Measurements from ENCODE around the gene SGTA.
A peak's percentile ranks its signal among the peaks of the same experiment; 100 is the strongest.

SGTA gene

DNA sequence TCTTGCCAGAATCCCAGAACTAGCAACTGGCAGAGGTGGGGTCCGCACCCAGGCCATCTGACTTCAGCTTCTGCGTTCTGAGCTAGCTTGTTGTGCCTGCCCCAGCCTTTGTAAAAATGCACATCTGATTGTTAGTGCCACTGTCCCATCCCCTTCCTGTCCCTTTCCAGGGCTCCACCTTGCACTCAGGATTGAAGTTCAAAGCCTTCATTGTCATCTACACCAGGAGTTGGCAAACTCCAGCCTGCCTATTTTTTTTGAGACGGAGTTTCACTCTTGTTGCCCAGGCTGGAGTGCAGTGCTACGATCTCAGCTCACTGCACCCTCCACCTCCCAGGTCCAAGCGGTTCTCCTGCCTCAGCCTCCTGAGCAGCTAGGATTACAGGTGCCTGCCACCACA is 5.2 kb upstream of the SGTA start:
- no peak overlapping the region for H3K27ac ChIP-seq (ENCODE audit: low read length)
- H3K27me3 ChIP-seq (ENCODE audit: insufficient read depth, low read length): no peaks in the 10 kb centered on the region
- no peaks in the 10 kb centered on the region for H3K9me3 ChIP-seq (ENCODE audit: insufficient read depth, low read depth, low read length)
- H3K36me3 ChIP-seq (ENCODE audit: insufficient read depth, low read depth, low read length): peaks cover 44% of the 10 kb centered on the region
- no peak overlapping the region for H3K4me3 ChIP-seq (ENCODE audit: low read length)
- H3K9ac ChIP-seq (ENCODE audit: low read depth, low read length): no peak overlapping the region
- H3K4me1 ChIP-seq (ENCODE audit: insufficient read depth, low read length): no peaks in the 10 kb centered on the region

DNA sequence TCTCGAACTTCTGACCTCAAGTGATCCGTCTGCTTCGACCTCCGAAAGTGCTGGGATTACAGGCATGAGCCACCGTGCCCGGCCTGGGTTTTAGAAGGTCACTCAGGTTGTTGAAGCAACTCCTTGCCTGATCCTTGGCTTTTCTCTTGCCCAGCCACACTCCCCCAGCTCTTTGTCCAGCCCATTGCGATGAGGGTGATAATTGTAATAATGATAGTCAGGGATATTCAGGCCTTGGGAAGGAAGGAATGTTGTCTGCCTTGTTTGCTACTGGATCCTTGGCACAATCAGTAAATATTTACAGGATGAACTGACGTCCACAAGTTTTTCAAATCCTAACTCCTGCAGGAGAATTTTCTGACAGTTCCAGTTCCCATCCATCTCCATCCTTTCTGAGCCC is 4.0 kb upstream of the SGTA start:
- Histone ChIP-seq H3K36me3 (ENCODE audit: insufficient read depth, low read depth, low read length) (peaks cover 35% of the 10 kb centered on the region), H3K9ac (ENCODE audit: low read depth, low read length) (0 out of 2 replicates have a peak overlapping the region, but pooled peaks have one; percentile 33), H3K4me1 (ENCODE audit: insufficient read depth, low read length) (peaks cover 2% of the 10 kb centered on the region; the same call in 1 of the 2 replicates), H3K9me3 (ENCODE audit: insufficient read depth, low read depth, low read length) (no peaks in the 10 kb centered on the region), H3K4me3 (ENCODE audit: low read length) (peak overlapping the region; percentile 4; the same call in 1 of the 2 replicates), H3K27me3 (ENCODE audit: insufficient read depth, low read length) (no peaks in the 10 kb centered on the region), H3K27ac (ENCODE audit: low read length) (no peak overlapping the region)

DNA sequence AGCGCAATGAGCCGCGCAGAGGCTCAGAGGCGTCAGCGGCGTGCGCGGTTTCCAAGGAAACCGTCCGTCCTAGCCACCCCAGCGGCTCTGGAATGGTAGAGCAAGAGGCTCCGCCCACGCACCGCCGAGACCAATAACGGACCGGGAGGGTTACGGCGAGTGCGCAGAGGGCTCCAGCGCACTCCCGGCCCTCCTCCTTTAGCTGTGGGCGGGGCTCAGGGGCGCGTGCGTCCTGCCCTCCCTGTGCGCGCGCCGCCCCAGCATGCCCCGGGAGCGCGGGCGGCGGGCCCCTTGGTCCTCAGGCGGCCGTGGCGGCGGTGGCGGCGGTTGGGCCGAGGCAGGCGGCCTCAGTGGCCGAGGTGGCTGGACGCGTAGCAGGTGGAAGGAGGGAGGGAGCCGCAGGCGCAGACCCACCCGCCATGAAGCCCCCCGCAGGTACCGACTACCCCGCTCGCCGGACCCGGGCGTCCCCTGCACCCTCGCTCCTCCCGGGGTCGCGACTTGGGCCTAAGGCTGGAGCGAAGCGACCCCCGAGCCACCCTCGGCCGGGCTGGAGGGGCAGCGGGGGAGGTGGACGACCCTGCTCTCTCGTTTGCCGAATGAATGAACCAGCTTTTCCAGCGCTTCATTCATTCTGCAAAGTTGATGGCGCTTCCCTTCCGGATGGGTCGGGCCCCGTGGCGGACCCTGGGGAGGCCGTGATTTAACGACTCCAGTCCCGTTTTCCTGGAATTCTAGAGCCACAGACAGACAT is 2.3 kb upstream of the SGTA start, which contains the start of gene THOP1:
Gene THOP1, plus strand, starts transcription at position 260 of the 754 bp plus-strand sequence. Its CDS starts 160 bp downstream, at position 420.
- no peaks in the 10 kb centered on the region for H3K9me3 ChIP-seq (ENCODE audit: insufficient read depth, low read depth, low read length)
- peak within 1 kb of the TSS; percentile 67 for H3K27ac ChIP-seq (ENCODE audit: low read length)
- H3K4me3 ChIP-seq (ENCODE audit: low read length): peak within 1 kb of the TSS; percentile 99
- no peaks in the 10 kb centered on the region for H3K27me3 ChIP-seq (ENCODE audit: insufficient read depth, low read length)
- peaks cover 26% of the 10 kb centered on the region for H3K36me3 ChIP-seq (ENCODE audit: insufficient read depth, low read depth, low read length)
- H3K9ac ChIP-seq (ENCODE audit: low read depth, low read length): peak within 1 kb of the TSS; percentile 97
- peaks cover 6% of the 10 kb centered on the region; the same call in 1 of the 2 replicates for H3K4me1 ChIP-seq (ENCODE audit: insufficient read depth, low read length)

DNA sequence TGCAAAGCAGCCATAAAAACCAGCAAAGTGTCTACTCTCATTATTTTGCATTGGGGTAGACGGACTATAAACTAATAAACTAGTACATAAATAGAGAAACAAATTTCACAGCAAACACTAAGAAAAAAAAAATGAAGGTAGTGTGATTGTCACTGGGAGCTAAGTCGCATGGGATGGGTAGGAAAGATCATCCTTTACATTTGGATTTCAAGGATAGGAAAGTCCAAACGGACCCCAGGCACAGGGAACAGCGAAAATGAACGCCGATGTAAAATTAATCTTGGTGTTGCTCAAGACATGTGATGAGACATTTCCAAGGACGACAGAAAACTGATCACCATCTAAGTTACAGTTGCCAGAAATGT is 690 bp upstream of the SGTA start:
- peak overlapping the region; percentile 38; the same call in 1 of the 2 replicates for H3K9ac ChIP-seq (ENCODE audit: low read depth, low read length)
- no peak overlapping the region for H3K27ac ChIP-seq (ENCODE audit: low read length)
- H3K4me1 ChIP-seq (ENCODE audit: insufficient read depth, low read length): peaks cover 6% of the 10 kb centered on the region; the same call in 1 of the 2 replicates
- H3K9me3 ChIP-seq (ENCODE audit: insufficient read depth, low read depth, low read length): no peaks in the 10 kb centered on the region
- no peaks in the 10 kb centered on the region for H3K27me3 ChIP-seq (ENCODE audit: insufficient read depth, low read length)
- H3K4me3 ChIP-seq (ENCODE audit: low read length): peak overlapping the region; percentile 31; the same call in 1 of the 2 replicates
- peaks cover 26% of the 10 kb centered on the region for H3K36me3 ChIP-seq (ENCODE audit: insufficient read depth, low read depth, low read length)

DNA sequence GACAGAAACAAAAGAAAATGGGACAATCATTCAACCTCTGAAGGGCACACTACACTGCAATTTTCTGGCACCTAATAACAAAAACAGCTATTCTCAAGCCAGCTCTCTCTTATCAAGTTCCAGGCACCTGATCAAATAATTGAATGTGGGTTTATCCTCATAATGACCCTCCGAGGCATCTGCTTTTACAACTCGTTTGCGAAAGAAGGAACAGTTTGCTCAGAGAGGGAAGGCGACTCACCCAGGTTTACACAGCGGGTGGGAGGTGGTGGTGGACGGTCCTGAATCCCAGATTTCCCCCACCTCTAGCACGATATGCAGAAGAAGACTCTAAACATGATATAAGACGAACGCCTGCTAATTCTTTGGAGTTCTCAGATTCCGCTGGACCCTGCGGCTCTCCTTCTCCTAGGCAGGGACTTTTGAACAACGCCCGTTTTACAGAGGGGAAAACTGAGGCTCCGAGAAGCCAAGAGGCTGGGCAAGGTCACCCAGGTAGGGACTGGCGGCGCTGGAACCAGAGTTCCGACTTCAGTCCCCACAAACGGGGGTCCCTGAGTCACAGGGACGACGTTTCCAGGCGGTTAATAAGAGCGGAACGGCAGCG is 641 bp downstream of the SGTA start:
- peaks cover 17% of the 10 kb centered on the region for H3K36me3 ChIP-seq (ENCODE audit: insufficient read depth, low read depth, low read length)
- H3K27ac ChIP-seq (ENCODE audit: low read length): no peak overlapping the region
- no peaks in the 10 kb centered on the region for H3K9me3 ChIP-seq (ENCODE audit: insufficient read depth, low read depth, low read length)
- H3K4me3 ChIP-seq (ENCODE audit: low read length): peak overlapping the region; percentile 92
- H3K4me1 ChIP-seq (ENCODE audit: insufficient read depth, low read length): peaks cover 6% of the 10 kb centered on the region; the same call in 1 of the 2 replicates
- no peaks in the 10 kb centered on the region for H3K27me3 ChIP-seq (ENCODE audit: insufficient read depth, low read length)
- H3K9ac ChIP-seq (ENCODE audit: low read depth, low read length): peak overlapping the region; percentile 92

DNA sequence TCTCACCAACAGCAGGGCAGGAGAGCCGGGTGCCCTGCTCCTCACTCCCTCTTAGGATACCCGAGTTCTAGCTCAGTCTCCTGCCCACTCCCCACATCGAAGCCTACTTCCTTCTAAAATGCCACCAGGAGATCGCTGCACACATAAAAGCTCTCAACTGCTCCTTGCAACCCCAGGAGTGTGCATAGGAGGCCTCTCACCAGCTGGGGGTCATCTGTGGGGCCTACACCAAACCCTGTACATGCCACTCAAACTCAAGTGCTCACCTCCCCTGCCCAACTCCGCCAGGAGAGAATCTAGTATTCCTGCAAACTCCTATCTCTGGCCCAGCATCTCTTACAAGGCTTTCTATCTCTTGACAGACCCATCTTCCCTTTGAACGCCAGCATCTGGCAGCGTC is 2.8 kb downstream of the SGTA start:
- Histone ChIP-seq H3K4me1 (ENCODE audit: insufficient read depth, low read length) (peaks cover 6% of the 10 kb centered on the region; the same call in 1 of the 2 replicates), H3K27ac (ENCODE audit: low read length) (no peak overlapping the region), H3K9ac (ENCODE audit: low read depth, low read length) (no peak overlapping the region), H3K36me3 (ENCODE audit: insufficient read depth, low read depth, low read length) (peaks cover 13% of the 10 kb centered on the region), H3K9me3 (ENCODE audit: insufficient read depth, low read depth, low read length) (no peaks in the 10 kb centered on the region), H3K4me3 (ENCODE audit: low read length) (no peak overlapping the region), H3K27me3 (ENCODE audit: insufficient read depth, low read length) (no peaks in the 10 kb centered on the region)

DNA sequence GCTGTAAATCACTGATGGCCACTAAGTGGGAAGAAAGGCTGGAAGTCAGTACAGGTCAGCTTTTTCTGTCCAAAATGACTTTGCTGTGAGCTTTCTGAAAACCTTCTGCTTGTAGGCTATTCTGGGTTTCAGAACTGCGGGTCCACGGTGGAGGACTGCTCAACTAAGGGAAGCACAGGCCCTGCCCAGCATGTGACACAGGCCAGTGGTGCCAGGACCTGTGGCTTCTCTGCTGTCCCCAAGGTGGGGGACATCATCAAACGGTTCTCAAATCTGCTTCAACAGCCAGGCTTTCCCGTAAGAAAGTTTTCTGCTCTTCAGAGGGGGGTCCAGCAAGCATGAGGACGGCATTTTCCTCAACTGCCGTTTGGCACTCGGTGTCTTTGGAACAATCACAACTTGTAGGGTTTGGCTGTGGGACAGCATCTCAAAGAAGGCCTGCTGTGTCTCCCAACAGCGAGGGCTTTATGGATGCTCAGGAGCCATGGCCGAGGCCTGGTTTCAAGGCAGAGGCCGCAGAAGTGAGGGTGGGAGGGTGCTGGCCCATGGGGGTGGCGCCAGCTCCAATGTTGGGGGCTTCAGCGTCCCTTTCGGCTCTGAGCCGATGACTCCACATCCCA is 3.8 kb downstream of the SGTA start:
- H3K9me3 ChIP-seq (ENCODE audit: insufficient read depth, low read depth, low read length): no peaks in the 10 kb centered on the region
- no peak overlapping the region for H3K27ac ChIP-seq (ENCODE audit: low read length)
- H3K4me1 ChIP-seq (ENCODE audit: insufficient read depth, low read length): peaks cover 6% of the 10 kb centered on the region; the same call in 1 of the 2 replicates
- no peak overlapping the region for H3K9ac ChIP-seq (ENCODE audit: low read depth, low read length)
- H3K27me3 ChIP-seq (ENCODE audit: insufficient read depth, low read length): no peaks in the 10 kb centered on the region
- peaks cover 19% of the 10 kb centered on the region for H3K36me3 ChIP-seq (ENCODE audit: insufficient read depth, low read depth, low read length)
- no peak overlapping the region for H3K4me3 ChIP-seq (ENCODE audit: low read length)

DNA sequence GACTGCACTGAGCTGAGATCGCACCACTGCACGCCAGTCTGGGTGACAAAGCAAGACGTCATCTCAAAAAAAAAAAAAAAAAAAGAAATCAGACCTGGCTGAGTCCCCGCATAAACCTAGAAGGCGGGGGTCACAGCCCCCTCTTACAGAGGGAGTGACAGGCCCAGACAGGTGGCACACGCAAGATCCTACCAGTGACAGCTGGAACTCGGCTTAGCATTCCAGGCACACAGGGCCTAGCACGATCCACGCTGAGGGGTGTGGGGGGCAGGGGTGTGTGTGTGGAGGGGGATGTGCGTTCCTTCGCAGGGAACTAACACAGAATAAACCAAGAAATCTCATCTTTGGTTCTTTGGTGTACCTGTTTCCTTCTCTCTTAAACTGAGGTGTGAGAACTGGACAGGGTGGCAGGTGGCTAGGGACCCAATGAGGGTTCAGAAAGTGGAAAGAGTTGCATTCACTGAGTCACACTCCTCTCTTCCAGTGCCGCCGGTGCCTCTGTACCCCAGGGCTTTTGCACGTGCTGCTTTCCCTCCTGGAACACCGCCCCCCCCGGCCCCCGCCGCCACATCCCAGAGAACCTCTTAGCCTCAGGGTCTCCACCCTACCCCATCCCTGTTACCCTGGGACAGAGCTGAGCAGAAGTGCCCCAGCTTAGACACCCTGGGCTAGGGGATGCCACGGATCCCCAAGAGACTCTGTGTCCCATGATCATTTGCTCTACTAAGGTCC is 5.0 kb downstream of the SGTA start:
- H3K4me1 ChIP-seq (ENCODE audit: insufficient read depth, low read length): peaks cover 6% of the 10 kb centered on the region; the same call in 1 of the 2 replicates
- H3K4me3 ChIP-seq (ENCODE audit: low read length): no peak overlapping the region
- H3K36me3 ChIP-seq (ENCODE audit: insufficient read depth, low read depth, low read length): peaks cover 19% of the 10 kb centered on the region
- H3K9me3 ChIP-seq (ENCODE audit: insufficient read depth, low read depth, low read length): no peaks in the 10 kb centered on the region
- no peak overlapping the region for H3K27ac ChIP-seq (ENCODE audit: low read length)
- no peak overlapping the region for H3K9ac ChIP-seq (ENCODE audit: low read depth, low read length)
- no peaks in the 10 kb centered on the region for H3K27me3 ChIP-seq (ENCODE audit: insufficient read depth, low read length)

DNA sequence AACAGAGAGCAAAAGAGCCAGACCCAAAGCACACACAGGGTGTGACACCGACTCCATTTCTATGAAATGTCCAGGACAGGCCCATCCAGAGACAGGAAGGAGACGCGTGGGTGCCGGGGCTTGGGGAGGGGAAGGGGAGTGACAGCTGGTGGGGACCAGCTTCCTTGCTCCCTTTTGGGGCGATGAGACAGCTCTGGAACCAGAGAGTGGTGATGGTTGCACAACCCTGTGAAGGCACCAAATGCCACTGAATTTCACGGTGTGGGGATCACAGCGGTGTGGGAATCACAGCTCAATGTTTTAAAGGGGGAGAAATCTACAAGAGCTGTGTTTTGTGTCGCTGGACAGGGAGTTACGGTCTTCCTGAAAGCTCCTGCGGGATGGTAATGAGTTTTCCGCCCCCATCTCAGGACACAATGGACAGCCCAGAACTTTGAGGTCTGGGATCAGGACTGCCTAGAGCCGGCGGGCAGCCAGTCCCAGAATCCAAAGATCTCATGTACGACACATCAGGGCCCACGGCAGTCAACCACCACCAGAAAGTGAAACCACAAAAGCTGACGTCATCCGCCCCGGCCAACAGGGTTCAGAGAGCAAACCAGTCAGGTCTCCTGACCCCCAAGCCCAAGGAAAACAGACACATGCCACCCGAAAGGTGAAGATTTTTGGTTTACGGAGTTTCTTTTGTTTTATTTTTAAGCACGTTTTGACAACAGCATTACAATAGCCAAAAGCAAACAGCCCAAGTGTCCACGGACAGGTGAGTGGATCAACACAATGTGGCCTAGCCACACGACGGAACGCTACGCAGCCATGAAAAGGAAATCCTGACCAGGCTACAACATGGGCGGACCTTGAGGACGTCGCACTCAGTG is 7.3 kb downstream of the SGTA start:
- Histone ChIP-seq H3K9ac (ENCODE audit: low read depth, low read length) (no peak overlapping the region), H3K27ac (ENCODE audit: low read length) (no peak overlapping the region), H3K27me3 (ENCODE audit: insufficient read depth, low read length) (no peaks in the 10 kb centered on the region), H3K4me3 (ENCODE audit: low read length) (no peak overlapping the region), H3K4me1 (ENCODE audit: insufficient read depth, low read length) (no peaks in the 10 kb centered on the region), H3K36me3 (ENCODE audit: insufficient read depth, low read depth, low read length) (peaks cover 13% of the 10 kb centered on the region; the same call in 1 of the 2 replicates), H3K9me3 (ENCODE audit: insufficient read depth, low read depth, low read length) (no peaks in the 10 kb centered on the region)

DNA sequence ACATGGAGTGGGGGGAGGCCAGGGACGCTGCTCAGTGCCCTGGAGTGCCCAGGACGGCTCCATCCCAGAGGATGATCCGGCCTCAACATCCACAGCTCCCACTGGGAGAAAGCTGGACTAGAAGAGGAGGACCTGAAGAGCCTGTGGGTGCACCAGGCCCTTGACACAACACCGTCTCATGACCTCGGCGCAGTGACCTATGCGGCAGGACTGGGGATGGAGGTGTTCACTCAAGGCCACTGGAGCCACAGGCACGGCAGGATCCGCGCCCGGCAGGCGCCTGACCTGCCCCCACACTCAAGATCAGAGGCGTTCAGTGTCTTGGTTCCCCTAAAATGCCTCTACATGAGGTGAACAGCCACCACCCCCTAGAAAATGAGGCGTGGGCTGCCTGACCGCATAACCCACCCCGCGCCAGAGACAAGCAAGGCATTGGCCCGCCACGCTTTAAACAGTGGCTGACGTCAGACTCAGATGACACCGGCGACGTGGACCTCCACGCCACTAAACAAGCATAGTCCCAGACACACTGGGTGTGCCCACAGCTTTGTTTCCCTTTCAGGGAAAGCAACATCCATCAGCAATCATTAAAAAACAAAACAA is 8.0 kb downstream of the SGTA start:
- Histone ChIP-seq H3K9ac (ENCODE audit: low read depth, low read length) (no peak overlapping the region), H3K27me3 (ENCODE audit: insufficient read depth, low read length) (no peaks in the 10 kb centered on the region), H3K4me1 (ENCODE audit: insufficient read depth, low read length) (no peaks in the 10 kb centered on the region), H3K27ac (ENCODE audit: low read length) (no peak overlapping the region), H3K4me3 (ENCODE audit: low read length) (no peak overlapping the region), H3K36me3 (ENCODE audit: insufficient read depth, low read depth, low read length) (peaks cover 20% of the 10 kb centered on the region; the same call in 1 of the 2 replicates), H3K9me3 (ENCODE audit: insufficient read depth, low read depth, low read length) (no peaks in the 10 kb centered on the region)

All from iPS-20b (cell line).